Measurements from ENCODE around the gene PUS3.
"Not testable (repeated sequence)": the region's sequence is repeated elsewhere in the genome, so short reads cannot be mapped to it uniquely, and the experiment has no call there.

Gene PUS3

GRCh38 chr11:125857670-125858069 lies 45.3 kb downstream of the PUS3 start:
- not testable (repeated sequence) for DNase-seq

DNA sequence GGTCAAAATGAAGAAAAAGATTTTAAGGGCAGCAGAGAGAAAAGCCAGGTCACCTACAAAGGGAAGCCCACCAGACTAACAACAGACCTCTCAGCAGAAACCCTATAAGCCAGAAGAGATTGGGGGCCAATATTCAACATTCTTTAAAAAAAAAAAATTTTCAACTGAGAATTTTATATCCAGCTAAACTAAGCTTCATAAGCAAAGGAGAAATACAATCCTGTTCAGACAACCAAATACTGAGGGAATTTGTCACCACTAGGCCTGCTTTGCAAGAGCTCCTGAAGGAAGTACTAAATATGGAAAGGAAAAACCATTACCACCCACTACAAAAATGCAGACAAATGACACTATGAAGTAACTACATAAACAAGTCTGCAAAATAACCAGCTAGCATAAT lies 56.8 kb downstream of the PUS3 start:
- no peak for DNase-seq

Data from right forelimb (tissue), 1 donor.